Heart right ventricle (tissue), 16 donors: ENCODE data around the gene ZNF236. TPM values are rescaled to one million over a fixed set of nuclear protein-coding genes. Genes with fewer than 3 reads are reported as not detected.

Experiments used
- ATAC-seq, 8 donors: fragments of 200-7000 bp; cut with Tn5 transposase; one replicate each; pipeline ENCODE4 v1.9.1; 2020; ENCODE audit warnings: mild to moderate bottlenecking in 8 of 8, moderate library complexity in 8 of 8, moderate number of reproducible peaks in 1 of 8
- DNase-seq, 2 donors: peaks; one replicate each; pipeline ENCODE4 v3.0.0-alpha.2; 2020
- H3K27ac ChIP-seq, 10 donors: fragments of 200-600 bp; sonication (generic) in 2 of 10; one replicate each; pipeline versions ENCODE4 v1.5.0 to v1.8.0; 2020 to 2022; ENCODE audit warnings: mild to moderate bottlenecking in 3 of 10
- H3K27me3 ChIP-seq, 7 donors: fragments of 200-600 bp; one replicate each; pipeline ENCODE4 v1.8.0; 2021 to 2022; ENCODE audit warnings: mild to moderate bottlenecking in 2 of 7
- H3K36me3 ChIP-seq, 9 donors: fragments of 200-600 bp; sonication (generic) in 1 of 9; one replicate each; pipeline versions ENCODE4 v1.5.0 to v1.8.0; 2020 to 2022; ENCODE audit warnings: mild to moderate bottlenecking in 2 of 9
- H3K4me1 ChIP-seq, 9 donors: fragments of 200-600 bp; sonication (generic) in 1 of 9; one replicate each; pipeline versions ENCODE4 v1.5.0 to v1.8.0; 2020 to 2022; ENCODE audit warnings: mild to moderate bottlenecking in 4 of 9
- H3K4me3 ChIP-seq, 10 donors: fragments of 200-600 bp; sonication (generic) in 2 of 10; one replicate each; pipeline versions ENCODE4 v1.5.0 to v1.8.0; 2020 to 2022; ENCODE audit warnings: mild to moderate bottlenecking in 7 of 10, moderate library complexity in 2 of 10
- H3K9me3 ChIP-seq, 11 donors: fragments of 200-600 bp in 10 of 11; sonication (generic) in 2 of 11; one replicate each; pipeline versions ENCODE4 v1.5.0 to v1.8.0; 2013 to 2022; ENCODE audit warnings: mild to moderate bottlenecking in 2 of 11, control low read depth in 1 of 11, moderate library complexity in 1 of 11
- CTCF ChIP-seq, 9 donors: fragments of 200-600 bp; sonication (generic) in 2 of 9; IDR thresholded peaks; one replicate each; pipeline versions ENCODE4 v1.5.0 to v1.8.0; 2021 to 2022; ENCODE audit warnings: antibody characterized with exemption in 9 of 9, mild to moderate bottlenecking in 5 of 9, moderate library complexity in 1 of 9
- WGBS, 2 donors: extraction: QIAGEN DNeasy Blood & Tissue Kit; methylation state at CpG; one replicate each; pipeline ENCODE4 v1.1.7; 2013; ENCODE audit warnings: inconsistent platforms in 1 of 2; 5-methylcytosine and 5-hydroxymethylcytosine counted together
- intact Hi-C, 10 donors: fragments of 100-400 bp; cut with DNase I; formaldehyde crosslinking; loops; one replicate each; pipeline versions ENCODE4 v1.11.1 to v1.14.2; 2022
- polyA plus RNA-seq, 2 donors: library from polyadenylated mRNA; stranded (reverse); fragments of 200-250 nt; gene quantifications; one replicate each; pipeline ENCODE4 v1.2.3, GENCODE V29; 2013
- total RNA-seq, 10 donors: library from RNA; stranded (reverse); fragmentation: NEBNext Ultra II Directional in 3 of 10; extraction: Animal tissue kit (Norgen Biotek cat#: 25700) in 3 of 10; gene quantifications; one replicate each; pipeline versions ENCODE4 v1.2.1 to v1.2.4, GENCODE V29; 2021 to 2023
- donor health status: Arrhythmogenic right ventricular cardiomyopathy.
- donor health status: ischemic (EF 13 %, LVEDD 7.1; RV severe dilation, severe dysfunction).
- donor health status: healthy with polysubstance abuse.
- donor health status: DM: no; HTN: yes; CAD: no.
- donor health status: DM: no; HTN: no; CAD: no.
- donor health status: ischemic (EF 25% LVEDD 6.9; RV normal size, moderate dysfunction).
- donor health status: ischemic (EF 25% LVEDD 5.7; RV mildly dilated, moderate dysfunction).
- donor health status: healthy.
- donor health status: DM: yes; HTN: yes; CAD: no.
- donor health status: Ischemic cardiomyopathy.
- donor health status: ischemic (EF 35%, LVEDD 5.7; RV mildly dilated, moderate dysfunction).
- donor health status: nonischemic (EF 11% LVEDD 7.7; RV severe dilation, severe dysfunction).
- donor health status: DM: yes; HTN: yes; CAD: no.
- donor health status: PGD.
- donor health status: ischemic (EF 29% LVEDD 5.4; RV normal size, mild dysfunction).
- donor health status: nonischemic (EF 23%, LVEDD 6.1; RV moderate dilation, normal function).

ZNF236 gene
- total and polyA plus RNA-seq, 12 donors = 0.75 to 14.9 (median 12.1) TPM

- H3K36me3 ChIP-seq = peaks cover 0 to 29% (median 0%) of the 10 kb centered on the region in 9 donors
- WGBS, 2 donors = 75% methylated on average over 8 of the region's 8 CpGs
- DNase-seq = no peak
- H3K4me1 ChIP-seq = peaks cover 3 to 28% (median 16%) of the 10 kb centered on the region in 9 donors
- no peaks in the 10 kb centered on the region for H3K9me3 ChIP-seq
- H3K4me3 ChIP-seq = no peak overlapping the region
- no peaks in the 10 kb centered on the region for H3K27me3 ChIP-seq
- intact Hi-C loops = no loop called here
- H3K27ac ChIP-seq = no peak overlapping the region
- ATAC-seq = peak in 1 of 8 donors; percentile 32
- TF ChIP-seq CTCF (IDR thresholded peaks at IDR 0.05) = no peak
These were observed 6.2 kb upstream of the ZNF236 start for GRCh38 chr18:76816127-76816526.

GRCh38 chr18:76817888-76818611 is 4.3 kb upstream of the ZNF236 start:
- peaks cover 3 to 34% (median 19%) of the 10 kb centered on the region in 9 donors for H3K4me1 ChIP-seq
- H3K4me3 ChIP-seq = no peak overlapping the region
- no peak for TF ChIP-seq CTCF (IDR thresholded peaks at IDR 0.05)
- WGBS, 2 donors = 93 to 95% methylated on average over 17 of the region's 17 CpGs
- no peak overlapping the region for H3K27ac ChIP-seq
- ATAC-seq (no peak), DNase-seq (no peak)
- H3K27me3 ChIP-seq = no peaks in the 10 kb centered on the region
- no peaks in the 10 kb centered on the region for H3K9me3 ChIP-seq
- intact Hi-C loops = no loop called here
- H3K36me3 ChIP-seq = peaks cover 0 to 28% (median 0%) of the 10 kb centered on the region in 9 donors

- no peak overlapping the region for H3K27ac ChIP-seq
- no peak overlapping the region for H3K4me3 ChIP-seq
- ATAC-seq = no peak
- intact Hi-C loops = loop anchor here in 1 of 10 donors (5.0 kb wide), 1 partner anchor 352 kb away; no protein-coding TSS in a partner anchor
- peaks cover 0 to 15% (median 0%) of the 10 kb centered on the region in 9 donors for H3K36me3 ChIP-seq
- peaks cover 3 to 41% (median 28%) of the 10 kb centered on the region in 9 donors for H3K4me1 ChIP-seq
- H3K9me3 ChIP-seq = no peaks in the 10 kb centered on the region
- no peak for DNase-seq
- H3K27me3 ChIP-seq = no peaks in the 10 kb centered on the region
- 95 to 96% methylated on average over 11 of the region's 11 CpGs for WGBS, 2 donors
- TF ChIP-seq CTCF (IDR thresholded peaks at IDR 0.05) = no peak
These were observed 2.8 kb upstream of the ZNF236 start for GRCh38 chr18:76819411-76820136.

GRCh38 chr18:76821356-76821874 is 942 bp upstream of the ZNF236 start:
- peaks cover 3 to 41% (median 28%) of the 10 kb centered on the region in 9 donors for H3K4me1 ChIP-seq
- WGBS, 2 donors = 1 to 2% methylated on average over 12 of the region's 12 CpGs
- intact Hi-C loops = loop anchor here in 1 of 10 donors (5.0 kb wide), 1 partner anchor 354 kb away; no protein-coding TSS in a partner anchor
- H3K36me3 ChIP-seq = peaks cover 0 to 6% (median 0%) of the 10 kb centered on the region in 9 donors
- no peaks in the 10 kb centered on the region for H3K9me3 ChIP-seq
- TF ChIP-seq CTCF (IDR thresholded peaks at IDR 0.05) = no peak
- ATAC-seq (peak in 5 of 8 donors; percentile 4 to 50 (median 41)), DNase-seq (no peak)
- H3K27ac ChIP-seq = peak overlapping the region; percentile 95 to 99 (median 98)
- no peaks in the 10 kb centered on the region for H3K27me3 ChIP-seq
- H3K4me3 ChIP-seq = peak overlapping the region; percentile 65 to 98 (median 89)
